Measurements from ENCODE around the gene SECTM1.
"Not testable (repeated sequence)": the region's sequence is repeated elsewhere in the genome, so short reads cannot be mapped to it uniquely, and the experiment has no call there.

The SECTM1 gene

GRCh38 chr17:82367724-82368524, 34.4 kb upstream of the SECTM1 start:
- peak; percentile 78 for FAIRE-seq

- no peak for FAIRE-seq
Observed at GRCh38 chr17:82366749-82367148, 33.2 kb upstream of the SECTM1 start.

GRCh38 chr17:82365606-82366295, 32.2 kb upstream of the SECTM1 start:
- FAIRE-seq, result no peak

- FAIRE-seq, result no peak
Observed at GRCh38 chr17:82361885-82362633, 28.5 kb upstream of the SECTM1 start.

GRCh38 chr17:82359451-82360074, 26.0 kb upstream of the SECTM1 start:
- FAIRE-seq, result not testable (repeated sequence)

- peak; percentile 77 for FAIRE-seq
Observed at GRCh38 chr17:82358465-82359350, 25.1 kb upstream of the SECTM1 start, which contains the start of gene TEX19. TEX19 (plus strand) TSS chr17:82359247; CDS start chr17:82362151, 2,904 bp downstream.

GRCh38 chr17:82357394-82357793, 23.8 kb upstream of the SECTM1 start:
- no peak for FAIRE-seq

GRCh38 chr17:82356845-82357355, 23.3 kb upstream of the SECTM1 start:
- no peak for FAIRE-seq

- FAIRE-seq, result no peak
Observed at GRCh38 chr17:82355770-82356427, 22.3 kb upstream of the SECTM1 start.

GRCh38 chr17:82354804-82355308, 21.3 kb upstream of the SECTM1 start:
- no peak for FAIRE-seq

GRCh38 chr17:82353484-82353883, 19.9 kb upstream of the SECTM1 start:
- FAIRE-seq, result no peak

GRCh38 chr17:82351713-82352488, 18.3 kb upstream of the SECTM1 start:
- peak; percentile 94 for FAIRE-seq

GRCh38 chr17:82351254-82351712, 17.7 kb upstream of the SECTM1 start:
- no peak for FAIRE-seq

- no peak for FAIRE-seq
Observed at GRCh38 chr17:82350182-82351030, 16.8 kb upstream of the SECTM1 start.

GRCh38 chr17:82349287-82349701, 15.7 kb upstream of the SECTM1 start:
- no peak for FAIRE-seq

GRCh38 chr17:82348866-82349265, 15.3 kb upstream of the SECTM1 start:
- FAIRE-seq, result no peak

GRCh38 chr17:82348434-82348833, 14.9 kb upstream of the SECTM1 start:
- FAIRE-seq, result no peak

- not testable (repeated sequence) for FAIRE-seq
Observed at GRCh38 chr17:82347994-82348393, 14.4 kb upstream of the SECTM1 start.

Data from G401.6 (cell line).